Mesenchymal stem cell (in vitro differentiated cells and primary cell): ENCODE results near the gene NSMCE1.
A peak's percentile ranks its signal among the peaks of the same experiment; 100 is the strongest.

Source experiments
- DNase-seq: peaks from one replicate; pipeline ENCODE4 v3.0.0-alpha.2; 2013
- H2AFZ ChIP-seq: one replicate; pipeline ENCODE4 v1.6.1; 2013; ENCODE audit warnings: low read depth, mild to moderate bottlenecking, control low read depth, inconsistent platforms, low read length, moderate library complexity
- H2AK5ac ChIP-seq: 2 replicates; pipeline ENCODE4 v1.6.1; 2013; ENCODE audit warnings: low read length, moderate library complexity, mild to moderate bottlenecking, inconsistent platforms; ENCODE audit not compliant: severe bottlenecking
- H2BK120ac ChIP-seq: one replicate; pipeline ENCODE4 v1.6.1; 2013; ENCODE audit warnings: low read depth, mild to moderate bottlenecking, inconsistent platforms, low read length, moderate library complexity
- H2BK12ac ChIP-seq, 2 experiments: one replicate each; pipeline ENCODE4 v1.6.1; 2013; ENCODE audit warnings: inconsistent platforms in 2 of 2, low read length in 2 of 2, mild to moderate bottlenecking in 2 of 2, moderate library complexity in 2 of 2, control low read depth in 1 of 2
- H2BK15ac ChIP-seq: one replicate; pipeline ENCODE4 v1.6.1; 2013; ENCODE audit warnings: mild to moderate bottlenecking, low read depth, inconsistent platforms; ENCODE audit not compliant: poor library complexity, severe bottlenecking
- H2BK5ac ChIP-seq: 2 replicates; pipeline ENCODE4 v1.6.1; 2013; ENCODE audit warnings: low read depth, mild to moderate bottlenecking, low read length, control low read depth, inconsistent platforms; ENCODE audit not compliant: poor library complexity, severe bottlenecking
- H3K14ac ChIP-seq, 2 experiments: one replicate each; pipeline ENCODE4 v1.6.1; 2013; ENCODE audit warnings: inconsistent platforms in 2 of 2, low read length in 2 of 2, control low read depth in 1 of 2, mild to moderate bottlenecking in 1 of 2, moderate library complexity in 1 of 2
- H3K18ac ChIP-seq, 2 experiments: one replicate each; pipeline ENCODE4 v1.6.1; 2013; ENCODE audit warnings: inconsistent platforms in 2 of 2, low read length in 2 of 2, control low read depth in 1 of 2, low read depth in 1 of 2, mild to moderate bottlenecking in 1 of 2
- H3K23ac ChIP-seq, 2 experiments: one replicate each; pipeline ENCODE4 v1.6.1; 2013; ENCODE audit warnings: inconsistent platforms in 2 of 2, low read length in 2 of 2, mild to moderate bottlenecking in 2 of 2, moderate library complexity in 2 of 2, control low read depth in 1 of 2
- H3K27ac ChIP-seq: 2 replicates; pipeline ENCODE4 v1.5.1; 2013; ENCODE audit warnings: mild to moderate bottlenecking, moderate library complexity, low read length, control low read depth, inconsistent platforms; ENCODE audit not compliant: poor library complexity, severe bottlenecking
- H3K27me3 ChIP-seq, 2 experiments: 2 replicates each; pipeline versions ENCODE4 v1.6.1 to v1.7.0; 2013; ENCODE audit warnings: low read length in 2 of 2, mild to moderate bottlenecking in 2 of 2, moderate library complexity in 2 of 2, control low read depth in 1 of 2, inconsistent platforms in 1 of 2; ENCODE audit not compliant: control insufficient read depth in 1 of 2, insufficient read depth in 1 of 2
- H3K36me3 ChIP-seq, 2 experiments: 2 replicates each; pipeline versions ENCODE4 v1.6.1 to v1.7.0; 2013; ENCODE audit warnings: low read length in 2 of 2, control low read depth in 1 of 2, inconsistent platforms in 1 of 2, low read depth in 1 of 2, mild to moderate bottlenecking in 1 of 2; ENCODE audit not compliant: insufficient read depth in 2 of 2, control insufficient read depth in 1 of 2
- H3K4ac ChIP-seq, 2 experiments: one replicate each; pipeline ENCODE4 v1.6.1; 2013; ENCODE audit warnings: inconsistent platforms in 2 of 2, low read length in 2 of 2, mild to moderate bottlenecking in 2 of 2, moderate library complexity in 2 of 2, control low read depth in 1 of 2, low read depth in 1 of 2
- H3K4me1 ChIP-seq: 2 replicates; pipeline ENCODE4 v1.6.1; 2013; ENCODE audit warnings: low read depth, low read length, control low read depth; ENCODE audit not compliant: control insufficient read depth, insufficient read depth
- H3K4me2 ChIP-seq: 2 replicates; pipeline ENCODE4 v1.6.1; 2013; ENCODE audit warnings: low read length, mild to moderate bottlenecking, inconsistent platforms; ENCODE audit not compliant: poor library complexity, severe bottlenecking
- H3K4me3 ChIP-seq, 2 experiments: 2 replicates each; pipeline versions ENCODE4 v1.5.1 to v1.7.0; 2013; ENCODE audit warnings: low read length in 2 of 2, mild to moderate bottlenecking in 2 of 2, control low read depth in 1 of 2, low read depth in 1 of 2; ENCODE audit not compliant: insufficient read depth in 1 of 2
- H3K79me1 ChIP-seq: replicated peaks from 2 replicates; pipeline ENCODE4 v1.6.1; 2013; ENCODE audit warnings: mild to moderate bottlenecking, control low read depth, low read length, inconsistent platforms; ENCODE audit not compliant: poor library complexity, severe bottlenecking
- H3K9ac ChIP-seq: 2 replicates; pipeline ENCODE4 v1.7.0; 2013; ENCODE audit warnings: mild to moderate bottlenecking, low read length, moderate library complexity
- H3K9me3 ChIP-seq: 2 replicates; pipeline ENCODE4 v1.7.0; 2013; ENCODE audit warnings: mild to moderate bottlenecking, low read length; ENCODE audit not compliant: control insufficient read depth
- H4K8ac ChIP-seq: one replicate; pipeline ENCODE4 v1.6.1; 2013; ENCODE audit warnings: inconsistent platforms, mild to moderate bottlenecking, low read length, moderate library complexity
- H4K91ac ChIP-seq: one replicate; pipeline ENCODE4 v1.6.1; 2013; ENCODE audit warnings: mild to moderate bottlenecking, low read length, inconsistent platforms
- WGBS: methylation state at CpG from one replicate; pipeline ENCODE4 v1.1.7; 2013; ENCODE audit warnings: mixed read lengths; 5-methylcytosine and 5-hydroxymethylcytosine counted together

The NSMCE1 gene

GRCh38 chr16:27226476-27226875 lies 42.1 kb downstream of the NSMCE1 start:
- no peak overlapping the region for H4K8ac ChIP-seq
- no peak overlapping the region for H2AFZ ChIP-seq
- H2BK120ac ChIP-seq: no peak overlapping the region
- no peak overlapping the region for H4K91ac ChIP-seq
- H3K36me3 ChIP-seq: peaks cover 35 to 77% of the 10 kb centered on the region in 2 experiments
- no peak overlapping the region for H2BK15ac ChIP-seq
- H3K4me3 ChIP-seq: no peak overlapping the region
- DNase-seq: no peak
- no peak overlapping the region for H3K18ac ChIP-seq
- H3K27me3 ChIP-seq: no peaks in the 10 kb centered on the region
- peaks cover 12% of the 10 kb centered on the region for H3K4me1 ChIP-seq
- WGBS: 91% methylated on average over 20 of the region's 20 CpGs
- peaks cover 12% of the 10 kb centered on the region for H3K79me1 ChIP-seq
- H3K23ac ChIP-seq: no peak overlapping the region
- H3K4me2 ChIP-seq: no peak overlapping the region
- no peak overlapping the region for H3K27ac ChIP-seq
- no peak overlapping the region for H3K14ac ChIP-seq
- H2AK5ac ChIP-seq: no peak overlapping the region
- H2BK5ac ChIP-seq: no peak overlapping the region
- no peak overlapping the region for H3K9ac ChIP-seq
- H3K4ac ChIP-seq: no peak overlapping the region
- no peaks in the 10 kb centered on the region for H3K9me3 ChIP-seq
- no peak overlapping the region for H2BK12ac ChIP-seq

- Histone ChIP-seq H2BK120ac (no peak overlapping the region), H3K4me2 (no peak overlapping the region), H3K9ac (no peak overlapping the region), H3K27ac (no peak overlapping the region), H3K9me3 (no peaks in the 10 kb centered on the region), H3K14ac (no peak overlapping the region), H4K91ac (no peak overlapping the region), H2BK15ac (no peak overlapping the region), H2AK5ac (no peak overlapping the region), H3K4me3 (no peak overlapping the region), H2BK5ac (no peak overlapping the region), H4K8ac (no peak overlapping the region), H2AFZ (no peak overlapping the region), H3K23ac (no peak overlapping the region), H3K4ac (peak overlapping the region in 1 of 2 experiments; percentile 57), H3K18ac (no peak overlapping the region), H3K4me1 (peaks cover 12% of the 10 kb centered on the region), H3K27me3 (no peaks in the 10 kb centered on the region), H3K79me1 (peaks cover 8% of the 10 kb centered on the region), H2BK12ac (peak overlapping the region in 1 of 2 experiments; percentile 16), H3K36me3 (peaks cover 30 to 76% of the 10 kb centered on the region in 2 experiments)
- 90% methylated on average over 27 of the region's 27 CpGs for WGBS
- no peak for DNase-seq
Measured at GRCh38 chr16:27225536-27226360, 42.8 kb downstream of the NSMCE1 start.

GRCh38 chr16:27224741-27225300 lies 43.8 kb downstream of the NSMCE1 start:
- Histone ChIP-seq H3K79me1 (peaks cover 5% of the 10 kb centered on the region), H2AFZ (no peak overlapping the region), H4K8ac (no peak overlapping the region), H3K4ac (no peak overlapping the region), H3K4me2 (no peak overlapping the region), H2BK12ac (no peak overlapping the region), H3K4me3 (no peak overlapping the region), H3K27me3 (no peaks in the 10 kb centered on the region), H4K91ac (no peak overlapping the region), H3K36me3 (peaks cover 23 to 75% of the 10 kb centered on the region in 2 experiments), H2BK15ac (no peak overlapping the region), H3K27ac (no peak overlapping the region), H3K14ac (no peak overlapping the region), H3K18ac (peak overlapping the region in 1 of 2 experiments; percentile 16), H3K9ac (no peak overlapping the region), H3K4me1 (peaks cover 12% of the 10 kb centered on the region), H2BK5ac (no peak overlapping the region), H2AK5ac (no peak overlapping the region), H3K9me3 (no peaks in the 10 kb centered on the region), H2BK120ac (no peak overlapping the region), H3K23ac (no peak overlapping the region)
- no peak for DNase-seq
- WGBS: 89% methylated on average over 16 of the region's 19 CpGs

- Histone ChIP-seq H3K18ac (peak overlapping the region in 1 of 2 experiments; percentile 16), H4K8ac (no peak overlapping the region), H3K4ac (no peak overlapping the region), H3K27me3 (no peaks in the 10 kb centered on the region), H3K14ac (no peak overlapping the region), H3K9ac (no peak overlapping the region), H3K9me3 (no peaks in the 10 kb centered on the region), H3K4me2 (no peak overlapping the region), H2AFZ (no peak overlapping the region), H2BK5ac (no peak overlapping the region), H2BK120ac (no peak overlapping the region), H3K23ac (no peak overlapping the region), H3K27ac (no peak overlapping the region), H3K4me1 (peaks cover 12% of the 10 kb centered on the region), H2BK15ac (no peak overlapping the region), H2BK12ac (no peak overlapping the region), H3K79me1 (peaks cover 5% of the 10 kb centered on the region), H2AK5ac (no peak overlapping the region), H3K36me3 (peaks cover 23 to 72% of the 10 kb centered on the region in 2 experiments), H4K91ac (peak overlapping the region; percentile 55), H3K4me3 (no peak overlapping the region)
- no peak for DNase-seq
- 97% methylated on average over 14 of the region's 14 CpGs for WGBS
Measured at GRCh38 chr16:27224271-27224737, 44.3 kb downstream of the NSMCE1 start.
